GM12874 (cell line): ENCODE results near the gene PRR3.

ENCODE experiments used
- TF ChIP-seq, protein P1 (sequence below): IDR thresholded peaks from 2 replicates; pipeline ENCODE4 v1.5.1; 2011; ENCODE audit warnings: low read depth, mild to moderate bottlenecking, control low read depth, low read length, moderate library complexity; ENCODE audit not compliant: insufficient read depth

The PRR3 gene

GRCh38 chr6:30554404-30554803 is 2.7 kb upstream of the PRR3 start:
- TF ChIP-seq, protein P1, sequence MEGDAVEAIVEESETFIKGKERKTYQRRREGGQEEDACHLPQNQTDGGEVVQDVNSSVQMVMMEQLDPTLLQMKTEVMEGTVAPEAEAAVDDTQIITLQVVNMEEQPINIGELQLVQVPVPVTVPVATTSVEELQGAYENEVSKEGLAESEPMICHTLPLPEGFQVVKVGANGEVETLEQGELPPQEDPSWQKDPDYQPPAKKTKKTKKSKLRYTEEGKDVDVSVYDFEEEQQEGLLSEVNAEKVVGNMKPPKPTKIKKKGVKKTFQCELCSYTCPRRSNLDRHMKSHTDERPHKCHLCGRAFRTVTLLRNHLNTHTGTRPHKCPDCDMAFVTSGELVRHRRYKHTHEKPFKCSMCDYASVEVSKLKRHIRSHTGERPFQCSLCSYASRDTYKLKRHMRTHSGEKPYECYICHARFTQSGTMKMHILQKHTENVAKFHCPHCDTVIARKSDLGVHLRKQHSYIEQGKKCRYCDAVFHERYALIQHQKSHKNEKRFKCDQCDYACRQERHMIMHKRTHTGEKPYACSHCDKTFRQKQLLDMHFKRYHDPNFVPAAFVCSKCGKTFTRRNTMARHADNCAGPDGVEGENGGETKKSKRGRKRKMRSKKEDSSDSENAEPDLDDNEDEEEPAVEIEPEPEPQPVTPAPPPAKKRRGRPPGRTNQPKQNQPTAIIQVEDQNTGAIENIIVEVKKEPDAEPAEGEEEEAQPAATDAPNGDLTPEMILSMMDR = no peak

DNA sequence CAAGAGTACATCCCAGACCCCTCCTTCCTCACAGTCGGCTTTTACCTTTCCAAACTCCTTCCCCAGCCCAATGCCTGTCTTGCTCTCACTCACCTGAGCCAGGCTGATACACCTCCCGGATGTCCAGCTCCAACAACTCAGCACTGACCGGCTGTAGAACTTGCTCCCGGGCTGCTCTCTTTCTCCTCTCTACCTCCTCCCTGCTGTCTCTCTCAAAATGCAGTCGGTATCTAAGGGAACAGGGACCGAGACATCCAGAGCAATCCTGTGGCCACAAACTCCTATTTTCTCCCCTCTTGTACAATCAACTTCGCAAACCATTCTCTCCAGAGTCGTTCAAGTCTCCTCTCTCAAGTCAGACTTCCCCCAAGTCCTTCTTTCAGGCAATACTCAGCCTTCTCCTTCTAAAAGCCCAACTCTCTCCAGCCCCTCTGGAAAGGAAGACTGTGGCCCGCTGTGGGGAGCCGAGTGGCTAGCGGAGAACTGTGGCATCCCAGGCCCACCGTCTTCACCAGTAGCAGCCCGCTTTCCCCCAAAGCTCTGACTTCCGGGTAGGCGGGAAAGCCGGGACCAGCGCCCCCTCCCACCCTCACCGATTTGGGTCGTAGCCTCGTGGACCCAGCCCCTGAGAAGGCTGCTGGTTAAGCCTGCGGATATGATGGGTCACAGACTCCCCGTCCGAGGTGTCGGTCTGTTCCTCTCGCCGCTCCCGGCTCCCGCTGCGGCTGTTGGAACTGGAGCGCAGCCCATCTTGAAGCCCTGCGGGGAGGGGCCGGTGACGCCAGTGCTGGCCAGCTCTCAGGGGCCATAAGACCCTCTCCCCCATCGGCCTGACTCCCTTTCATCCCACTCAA is 1.9 kb upstream of the PRR3 start:
- TF ChIP-seq, protein P1 = no peak

- TF ChIP-seq, protein P1 = no peak
Observed at GRCh38 chr6:30555816-30556065, 1.4 kb upstream of the PRR3 start.

GRCh38 chr6:30556066-30556905 is 809 bp upstream of the PRR3 start, which contains the start of gene GNL1:
Gene GNL1, minus strand, starts transcription at chr6:30556489. Its CDS starts 286 bp downstream, at chr6:30556203.
- TF ChIP-seq, protein P1 = no peak

DNA sequence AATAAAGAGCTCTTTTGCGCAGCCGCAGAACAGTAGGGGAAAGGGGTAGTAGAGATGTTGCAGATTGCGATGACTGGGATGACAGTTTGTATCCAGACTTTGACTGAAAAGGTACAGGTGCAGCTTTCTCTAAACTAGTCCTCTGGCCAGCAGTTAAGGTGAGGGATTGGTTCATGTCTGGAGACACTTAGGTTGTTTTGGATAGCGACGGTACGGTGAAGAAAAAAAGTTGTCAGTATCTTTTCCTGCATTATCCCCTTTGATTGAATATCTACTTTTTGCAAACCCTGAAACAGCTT is 537 bp downstream of the PRR3 start:
- TF ChIP-seq, protein P1 = no peak

DNA sequence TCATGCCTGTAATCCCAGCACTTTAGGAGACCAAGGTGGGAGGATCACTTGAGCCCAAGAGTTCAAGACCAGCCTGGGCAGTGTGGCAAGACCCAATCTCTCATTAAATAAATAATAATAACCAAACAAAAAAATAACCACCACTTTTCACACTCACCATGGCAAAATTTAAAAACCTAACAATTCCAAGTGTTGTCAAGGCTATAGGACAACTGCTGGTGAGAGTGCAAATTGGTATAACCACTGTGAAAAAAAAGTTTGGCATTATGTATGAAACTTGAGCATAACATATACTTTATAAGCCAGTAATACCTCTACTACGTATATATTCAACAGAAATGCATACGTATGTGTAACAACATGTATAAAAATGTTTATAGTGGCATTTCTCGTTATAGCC is 3.8 kb downstream of the PRR3 start:
- TF ChIP-seq, protein P1 = no peak

DNA sequence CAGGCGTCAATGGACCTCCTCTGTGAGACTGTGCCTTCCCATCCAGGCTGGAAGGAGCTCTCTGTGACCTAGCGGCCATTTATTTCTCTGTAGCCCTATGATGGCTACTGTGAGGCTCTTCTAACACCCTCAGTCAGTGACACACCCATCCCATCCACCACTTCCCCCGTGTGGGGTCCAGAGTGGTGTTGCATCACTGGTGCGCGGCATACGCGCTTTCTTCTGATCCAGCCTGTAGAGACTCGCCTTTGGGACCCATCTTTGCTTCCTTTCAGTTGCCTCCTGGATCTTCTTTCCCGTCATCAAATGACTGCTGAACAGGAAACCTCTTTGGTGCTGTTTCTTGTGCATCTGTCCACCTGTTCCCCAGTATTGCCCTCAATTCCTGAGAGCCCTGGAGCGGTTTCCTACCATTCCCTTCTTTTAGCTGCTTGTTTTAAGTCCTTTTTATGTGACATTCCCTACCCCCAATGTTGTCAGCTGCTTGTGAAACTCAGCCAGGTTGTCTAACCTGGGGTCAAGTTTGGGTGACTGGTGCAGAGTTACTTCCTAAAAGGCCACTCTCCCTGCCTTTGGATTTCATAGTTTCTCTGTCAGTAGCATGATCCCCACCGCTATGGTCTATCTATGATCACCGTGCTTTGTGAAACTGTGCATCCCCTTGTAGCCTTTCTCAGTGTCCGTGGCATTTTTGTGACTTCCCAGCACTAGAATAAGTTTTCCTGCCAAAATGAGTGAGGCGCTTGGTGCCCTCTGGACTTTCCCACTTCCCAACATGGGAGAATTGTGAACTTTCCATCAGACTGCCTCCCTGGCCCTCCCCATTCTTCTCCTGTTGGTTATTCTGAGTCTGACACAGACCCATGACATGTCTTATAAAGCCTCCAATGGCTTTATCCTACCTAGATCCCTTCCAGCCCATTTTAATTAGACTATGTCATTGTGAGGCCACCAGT is 5.7 kb downstream of the PRR3 start:
- TF ChIP-seq, protein P1 = no peak
